Transverse colon (tissue), 4 donors: ENCODE measurements around the gene SUMO2. TPM values are rescaled to one million over a fixed set of nuclear protein-coding genes. Genes with fewer than 3 reads are reported as not detected.

Experiments
- DNase-seq: peaks from one replicate; pipeline ENCODE4 v3.0.0-alpha.2; 2019
- H3K27ac ChIP-seq, 4 donors: fragments of 200-600 bp; sonication (generic); 2 replicates each; pipeline ENCODE4 v1.5.1; 2016 to 2018; ENCODE audit warnings: inconsistent platforms in 4 of 4
- H3K27me3 ChIP-seq: fragments of 200-600 bp; sonication (generic); 2 replicates; pipeline ENCODE4 v1.5.1; 2017; ENCODE audit warnings: inconsistent platforms
- H3K36me3 ChIP-seq, 4 donors: fragments of 200-600 bp; sonication (generic); 2 replicates each; pipeline ENCODE4 v1.5.1; 2017 to 2019; ENCODE audit warnings: inconsistent platforms in 4 of 4
- H3K4me1 ChIP-seq, 4 donors: fragments of 200-600 bp; sonication (generic); 2 replicates each; pipeline ENCODE4 v1.5.1; 2017 to 2020; ENCODE audit warnings: inconsistent platforms in 4 of 4
- H3K4me3 ChIP-seq, 4 donors: fragments of 200-600 bp; sonication (generic); 1 replicate in 1 of 4; 2 replicates in 3 of 4; pipeline versions ENCODE4 v1.5.1 to v1.6.1; 2017 to 2019; ENCODE audit warnings: inconsistent platforms in 4 of 4
- H3K9me3 ChIP-seq, 2 donors: fragments of 200-600 bp; sonication (generic); 2 replicates each; pipeline ENCODE4 v1.5.1; 2017 to 2019; ENCODE audit warnings: inconsistent platforms in 2 of 2
- CTCF ChIP-seq, 5 experiments: fragments of 200-600 bp in 3 of 5; fragments of 450-650 bp in 2 of 5; sonication (generic) in 3 of 5; IDR thresholded peaks; 1 replicate in 2 of 5; 2 replicates in 3 of 5; pipeline ENCODE4 v1.5.1; 2016 to 2017; ENCODE audit warnings: antibody characterized with exemption in 5 of 5, inconsistent platforms in 3 of 5, mild to moderate bottlenecking in 2 of 5, moderate library complexity in 1 of 5
- EP300 ChIP-seq: sonication (generic); formaldehyde crosslinking; IDR thresholded peaks from one replicate; pipeline ENCODE4 v1.6.1; 2017; ENCODE audit warnings: antibody characterized with exemption, low read depth
- POLR2A ChIP-seq: fragments of 450-650 bp; IDR thresholded peaks from one replicate; pipeline ENCODE4 v1.6.1; 2016; ENCODE audit warnings: antibody characterized with exemption, mild to moderate bottlenecking, moderate library complexity
- POLR2AphosphoS5 ChIP-seq, 3 donors: sonication (generic); formaldehyde crosslinking; IDR thresholded peaks; one replicate each; pipeline ENCODE4 v1.6.1; 2016; ENCODE audit warnings: antibody characterized with exemption in 3 of 3
- WGBS, 2 donors: methylation state at CpG; one replicate each; pipeline ENCODE4 v1.1.5; 2018; ENCODE audit warnings: low coverage in 1 of 2; 5-methylcytosine and 5-hydroxymethylcytosine counted together
- in situ Hi-C, 4 donors: fragments of 200-750 bp; cut with MboI; loops; one replicate each; pipeline versions ENCODE4 v1.15.0 to v1.15.1; 2017; ENCODE audit warnings: low sequenced_read_pairs in 3 of 4, low pct_ligation_motif_present in 1 of 4, low pct_unique_long_range_greater_than_20kb in 1 of 4
- intact Hi-C: fragments of 100-400 bp; cut with DNase I; formaldehyde crosslinking; loops from one replicate; pipeline ENCODE4 v1.15.1; 2023; ENCODE audit warnings: low total_unique reads
- total RNA-seq, 4 donors: library from RNA; depleted of rRNA; stranded (reverse); fragments of >200 nt; gene quantifications; one replicate each; pipeline ENCODE4 v1.1.0, GENCODE V29; 2016

Gene SUMO2
- total RNA-seq, 4 donors from 2014 or later: 6.4 to 56.5 (median 47.9) TPM

DNA sequence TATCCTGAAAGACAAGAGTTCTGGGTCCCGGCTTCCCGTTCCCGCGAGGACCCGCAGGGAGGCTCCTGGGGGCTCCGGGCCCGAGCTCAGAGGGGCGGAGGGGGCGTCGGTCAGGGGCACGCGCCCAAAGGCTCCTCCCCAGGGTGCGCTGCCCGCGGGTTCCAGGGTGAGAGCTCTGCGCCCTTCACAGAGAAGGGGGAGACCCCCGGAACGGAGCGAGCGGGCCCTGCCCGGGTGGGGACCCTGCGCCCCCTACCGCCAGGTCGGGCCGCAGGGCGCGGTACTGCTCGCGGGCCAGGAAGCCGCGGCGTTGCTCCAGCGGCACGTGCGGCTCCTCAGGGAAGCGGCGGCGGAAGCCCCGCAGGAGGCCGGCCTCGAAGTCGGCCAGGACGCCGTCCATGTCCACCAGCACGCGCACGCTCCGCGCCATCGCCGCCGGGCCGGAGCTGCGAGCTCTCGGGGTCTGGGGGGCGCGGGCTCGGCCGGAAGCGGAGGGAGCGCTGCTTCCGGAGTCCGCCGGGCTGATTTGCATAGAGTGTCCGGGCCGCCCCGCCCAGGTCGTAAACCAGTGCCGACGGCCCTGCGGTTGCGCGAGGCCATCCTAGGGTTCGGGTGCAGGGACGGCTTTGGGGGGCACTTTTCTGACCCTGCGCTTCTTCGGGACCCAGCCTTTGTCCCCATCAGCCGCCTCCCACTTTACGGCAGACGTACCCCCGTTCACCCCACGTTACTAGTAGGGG is 51.3 kb downstream of the SUMO2 start, which contains the start of gene NT5C:
TSS of gene NT5C (minus strand) at position 465 of the 740 bp plus-strand sequence. CDS start at position 430, 35 bp downstream.
- Histone ChIP-seq H3K36me3 (no peaks in the 10 kb centered on the region), H3K9me3 (no peaks in the 10 kb centered on the region)

DNA sequence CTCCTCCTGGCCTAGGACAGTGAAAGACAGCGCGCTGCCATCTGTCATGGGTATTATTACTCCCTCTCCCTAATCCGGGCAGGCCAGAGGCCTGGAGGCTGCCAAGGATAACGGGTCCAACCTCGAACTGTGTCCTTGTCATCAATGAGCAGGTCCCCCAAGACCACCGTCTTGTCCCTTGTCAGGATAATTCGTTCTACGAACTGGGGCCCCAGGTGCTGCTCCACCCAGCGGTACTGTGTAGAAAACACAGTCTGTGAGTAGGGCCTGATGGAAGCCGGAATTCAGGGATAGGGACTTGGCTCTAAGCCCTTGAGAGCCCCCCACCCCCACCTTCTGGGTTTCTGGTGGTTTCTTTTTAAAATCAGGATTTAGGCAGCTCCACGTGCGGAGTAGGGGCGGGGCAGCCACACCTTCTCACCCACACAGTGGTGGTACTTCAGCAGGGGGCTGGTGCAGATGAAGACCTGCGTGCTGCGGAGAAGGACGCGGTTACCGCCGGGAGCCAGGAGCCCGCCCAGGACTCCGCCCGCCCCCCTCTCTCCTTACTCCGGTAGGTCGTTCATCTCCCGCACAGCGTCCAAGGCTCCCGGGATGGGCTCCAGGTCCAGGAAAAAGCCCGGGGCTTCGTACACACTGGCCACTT is 52.0 kb downstream of the SUMO2 start:
- intact Hi-C loops (no loop called here), in situ Hi-C loops (no loop called here)
- peak; percentile 62 for DNase-seq
- Histone ChIP-seq H3K4me3 (peak overlapping the region; percentile 34 to 94 (median 77)), H3K27ac (peak overlapping the region; percentile 90 to 98 (median 95)), H3K27me3 (no peaks in the 10 kb centered on the region), H3K36me3 (no peaks in the 10 kb centered on the region), H3K4me1 (peaks cover 0 to 53% (median 24%) of the 10 kb centered on the region in 4 donors), H3K9me3 (no peaks in the 10 kb centered on the region)
- 11% methylated on average over 29 of the region's 29 CpGs; no CpG with 5 or more reads in 1 of the 2 donors for WGBS, 2 donors
- TF ChIP-seq EP300 (no peak), POLR2A (no peak), CTCF (IDR thresholded peaks at IDR 0.05) (peak; percentile 22 to 67 (median 57)), POLR2AphosphoS5 (IDR thresholded peaks at IDR 0.05) (no peak)

More for the DNA sequence above, 51.3 kb downstream of the SUMO2 start, which contains the start of gene NT5C:
- H3K4me1 ChIP-seq: peaks cover 0 to 49% (median 24%) of the 10 kb centered on the region in 4 donors
- TF ChIP-seq POLR2AphosphoS5 (IDR thresholded peaks at IDR 0.05) (peak in 2 of 3 donors; percentile 84 to 90), CTCF (IDR thresholded peaks at IDR 0.05) (peak; percentile 55 to 88 (median 71)), POLR2A (peak; percentile 71), EP300 (no peak)
- in situ Hi-C loops (no loop called here), intact Hi-C loops (no loop called here)
- 0 to 10% methylated on average over 2 to 42 of the region's 82 CpGs for WGBS, 2 donors
- peak within 1 kb of the TSS; percentile 90 to 98 (median 95) for H3K27ac ChIP-seq
- peak within 1 kb of the TSS; percentile 34 to 94 (median 77) for H3K4me3 ChIP-seq
- peak; percentile 90 for DNase-seq
- H3K27me3 ChIP-seq: no peaks in the 10 kb centered on the region

- no peaks in the 10 kb centered on the region for H3K9me3 ChIP-seq
- peaks cover 1 to 59% (median 27%) of the 10 kb centered on the region in 4 donors for H3K4me1 ChIP-seq
- intact Hi-C loops (no loop called here), in situ Hi-C loops (no loop called here)
- no peak for TF ChIP-seq CTCF (IDR thresholded peaks at IDR 0.05)
- no peak for TF ChIP-seq EP300
- TF ChIP-seq POLR2AphosphoS5 (IDR thresholded peaks at IDR 0.05): no peak
- 80% methylated on average over 18 of the region's 24 CpGs; no CpG with 5 or more reads in 1 of the 2 donors for WGBS, 2 donors
- H3K4me3 ChIP-seq: peak overlapping the region in 3 of 4 donors; percentile 73 to 94 (median 81)
- no peaks in the 10 kb centered on the region for H3K27me3 ChIP-seq
- peak overlapping the region; percentile 90 to 98 (median 95) for H3K27ac ChIP-seq
- no peak for DNase-seq
- no peaks in the 10 kb centered on the region for H3K36me3 ChIP-seq
Measured at GRCh38 chr17:75130059-75130631, 52.6 kb downstream of the SUMO2 start.

DNA sequence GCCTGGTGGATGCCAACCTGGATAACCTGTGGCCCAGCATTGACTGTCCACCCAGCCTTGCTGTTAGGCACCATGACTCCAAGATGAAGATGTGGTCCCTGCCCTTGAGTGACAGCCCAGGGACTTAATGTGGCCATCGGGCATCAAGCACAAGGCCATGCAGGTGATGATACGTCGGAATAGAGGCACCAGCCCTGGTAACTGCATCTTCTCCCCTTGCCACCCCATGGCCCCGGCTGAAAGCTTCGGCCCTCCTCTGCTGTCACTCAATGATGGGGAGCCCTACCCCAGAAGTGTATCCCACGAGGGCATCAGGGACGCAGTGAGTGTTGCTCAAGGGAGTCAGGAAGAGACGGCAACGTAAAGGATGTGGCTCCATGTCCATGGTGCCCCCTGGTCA is 53.2 kb downstream of the SUMO2 start:
- WGBS, 2 donors: 96% methylated on average over 8 of the region's 9 CpGs; no CpG with 5 or more reads in 1 of the 2 donors
- DNase-seq: no peak
- intact Hi-C loops: no loop called here

More for the DNA sequence above, 53.2 kb downstream of the SUMO2 start:
- no peaks in the 10 kb centered on the region for H3K36me3 ChIP-seq
- in situ Hi-C loops: no loop called here
- TF ChIP-seq CTCF (IDR thresholded peaks at IDR 0.05) (no peak), POLR2AphosphoS5 (IDR thresholded peaks at IDR 0.05) (no peak), POLR2A (no peak), EP300 (no peak)
- peak overlapping the region in 3 of 4 donors; percentile 54 to 97 (median 93) for H3K27ac ChIP-seq
- H3K9me3 ChIP-seq: no peaks in the 10 kb centered on the region
- H3K4me3 ChIP-seq: no peak overlapping the region
- H3K27me3 ChIP-seq: no peaks in the 10 kb centered on the region
- H3K4me1 ChIP-seq: peaks cover 7 to 65% (median 33%) of the 10 kb centered on the region in 4 donors
